HEK293 (cell line): ENCODE measurements around the gene STIM2.

Experiments used
- CTCF ChIA-PET: fragments of 350-600 bp; formaldehyde crosslinking; extraction: SDS; loops from one replicate; lab custom pipeline; 2021; ENCODE audit warnings: antibody characterized with exemption; lab: Yijun Ruan, JAX
- POLR2A ChIA-PET: fragments of 300-600 bp; formaldehyde crosslinking; extraction: SDS; loops from one replicate; lab custom pipeline; 2020; ENCODE audit warnings: antibody characterized with exemption, inconsistent platforms; lab: Yijun Ruan, JAX
- H3K27ac ChIP-seq: fragments of 200-500 bp; sonication (Bioruptor generic); 2 replicates; pipeline ENCODE4 v1.5.1; 2014; ENCODE audit warnings: low read depth, low read length, control low read depth, inconsistent platforms; ENCODE audit errors: extremely low read depth
- H3K36me3 ChIP-seq, 2 experiments: fragments of 200-500 bp in 1 of 2; sonication (Bioruptor generic) in 1 of 2; 1 replicate in 1 of 2; 2 replicates in 1 of 2; pipeline ENCODE4 v1.5.1; 2014 to 2017; ENCODE audit warnings: inconsistent platforms in 2 of 2, low read length in 2 of 2; ENCODE audit not compliant: control insufficient read depth in 2 of 2, insufficient read depth in 1 of 2
- H3K4me1 ChIP-seq: fragments of 200-500 bp; sonication (Bioruptor generic); 2 replicates; pipeline ENCODE4 v1.5.1; 2014; ENCODE audit warnings: mild to moderate bottlenecking, low read length, inconsistent platforms; ENCODE audit not compliant: control insufficient read depth, insufficient read depth
- H3K4me3 ChIP-seq: 2 replicates; pipeline ENCODE4 v1.5.1; 2011; ENCODE audit warnings: low read depth, mild to moderate bottlenecking, control low read depth, low read length, moderate library complexity
- H3K9me3 ChIP-seq: fragments of 200-500 bp; sonication (Bioruptor generic); 2 replicates; pipeline ENCODE4 v1.5.1; 2014; ENCODE audit warnings: low read depth, low read length, inconsistent platforms; ENCODE audit not compliant: control insufficient read depth, insufficient read depth
- CTCF ChIP-seq: fragments of 450-650 bp; formaldehyde crosslinking; IDR thresholded peaks from 2 replicates; pipeline ENCODE4 v1.5.1; 2016; ENCODE audit warnings: missing biosample characterization, missing genetic modification characterization
- GLIS1 ChIP-seq: fragments of 450-650 bp; formaldehyde crosslinking; IDR thresholded peaks from 2 replicates; pipeline ENCODE4 v1.5.1; 2016; ENCODE audit warnings: missing biosample characterization, missing genetic modification characterization
- GLIS2 ChIP-seq: fragments of 450-650 bp; formaldehyde crosslinking; IDR thresholded peaks from 2 replicates; pipeline ENCODE4 v1.5.1; 2016; ENCODE audit warnings: missing biosample characterization, missing genetic modification characterization
- MZF1 ChIP-seq: fragments of 450-650 bp; formaldehyde crosslinking; IDR thresholded peaks from 2 replicates; pipeline ENCODE4 v1.5.1; 2017; ENCODE audit warnings: missing biosample characterization, missing genetic modification characterization, borderline replicate concordance
- PRDM1 ChIP-seq: fragments of 450-650 bp; formaldehyde crosslinking; IDR thresholded peaks from 2 replicates; pipeline ENCODE4; 2016; ENCODE audit warnings: missing biosample characterization, missing genetic modification characterization
- PRDM10 ChIP-seq: fragments of 450-650 bp; formaldehyde crosslinking; IDR thresholded peaks from 2 replicates; pipeline ENCODE4 v1.5.1; 2016; ENCODE audit warnings: missing biosample characterization, missing genetic modification characterization
- SP2 ChIP-seq: fragments of 450-650 bp; formaldehyde crosslinking; IDR thresholded peaks from 2 replicates; pipeline ENCODE4 v1.5.1; 2016; ENCODE audit warnings: missing biosample characterization, missing genetic modification characterization
- SP3 ChIP-seq: fragments of 450-650 bp; formaldehyde crosslinking; IDR thresholded peaks from 2 replicates; pipeline ENCODE4 v1.5.1; 2016; ENCODE audit warnings: missing biosample characterization, missing genetic modification characterization
- SP7 ChIP-seq: fragments of 450-650 bp; formaldehyde crosslinking; IDR thresholded peaks from 2 replicates; pipeline ENCODE4 v1.5.1; 2016; ENCODE audit warnings: missing biosample characterization, missing genetic modification characterization
- ZBTB48 ChIP-seq: fragments of 450-650 bp; formaldehyde crosslinking; IDR thresholded peaks from 2 replicates; pipeline ENCODE4 v1.5.1; 2016; ENCODE audit warnings: missing biosample characterization, missing genetic modification characterization
- ZBTB8A ChIP-seq: fragments of 450-650 bp; formaldehyde crosslinking; IDR thresholded peaks from 2 replicates; pipeline ENCODE4 v1.5.1; 2016; ENCODE audit warnings: missing biosample characterization, missing genetic modification characterization
- ZEB2 ChIP-seq: fragments of 450-650 bp; formaldehyde crosslinking; IDR thresholded peaks from 2 replicates; pipeline ENCODE4 v1.5.1; 2016; ENCODE audit warnings: missing biosample characterization, missing genetic modification characterization
- ZFHX2 ChIP-seq: fragments of 450-650 bp; formaldehyde crosslinking; conservative IDR thresholded peaks from 2 replicates; pipeline ENCODE4 v1.5.1; 2016; ENCODE audit warnings: missing biosample characterization, missing genetic modification characterization
- ZFP37 ChIP-seq: fragments of 450-650 bp; formaldehyde crosslinking; IDR thresholded peaks from 2 replicates; pipeline ENCODE4 v1.5.1; 2016; ENCODE audit warnings: missing biosample characterization, missing genetic modification characterization
- ZFP41 ChIP-seq: fragments of 450-650 bp; formaldehyde crosslinking; IDR thresholded peaks from 2 replicates; pipeline ENCODE4 v1.5.1; 2016; ENCODE audit warnings: missing biosample characterization, missing genetic modification characterization, borderline replicate concordance
- ZNF140 ChIP-seq: fragments of 450-650 bp; formaldehyde crosslinking; IDR thresholded peaks from 2 replicates; pipeline ENCODE4 v1.5.1; 2016; ENCODE audit warnings: missing biosample characterization, missing genetic modification characterization
- ZNF157 ChIP-seq: fragments of 450-650 bp; formaldehyde crosslinking; IDR thresholded peaks from 2 replicates; pipeline ENCODE4 v1.5.1; 2016; ENCODE audit warnings: missing biosample characterization, missing genetic modification characterization
- ZNF2 ChIP-seq: fragments of 450-650 bp; formaldehyde crosslinking; IDR thresholded peaks from 2 replicates; pipeline ENCODE4 v1.5.1; 2016; ENCODE audit warnings: missing biosample characterization, missing genetic modification characterization
- ZNF26 ChIP-seq: fragments of 450-650 bp; formaldehyde crosslinking; IDR thresholded peaks from 2 replicates; pipeline ENCODE4 v1.5.1; 2016; ENCODE audit warnings: missing biosample characterization, missing genetic modification characterization
- ZNF335 ChIP-seq: fragments of 450-650 bp; formaldehyde crosslinking; conservative IDR thresholded peaks from 2 replicates; pipeline ENCODE4 v1.5.1; 2016; ENCODE audit warnings: missing biosample characterization, missing genetic modification characterization
- ZNF366 ChIP-seq: fragments of 450-650 bp; formaldehyde crosslinking; conservative IDR thresholded peaks from 2 replicates; pipeline ENCODE4 v1.5.1; 2016; ENCODE audit warnings: missing biosample characterization, missing genetic modification characterization
- ZNF398 ChIP-seq: fragments of 450-650 bp; formaldehyde crosslinking; IDR thresholded peaks from 2 replicates; pipeline ENCODE4 v1.5.1; 2017; ENCODE audit warnings: missing biosample characterization, missing genetic modification characterization
- ZNF501 ChIP-seq: fragments of 450-650 bp; formaldehyde crosslinking; IDR thresholded peaks from 2 replicates; pipeline ENCODE4 v1.5.1; 2016; ENCODE audit warnings: missing biosample characterization, missing genetic modification characterization
- ZNF548 ChIP-seq: fragments of 450-650 bp; formaldehyde crosslinking; IDR thresholded peaks from 2 replicates; pipeline ENCODE4 v1.5.1; 2016; ENCODE audit warnings: missing biosample characterization, missing genetic modification characterization
- ZNF580 ChIP-seq: fragments of 450-650 bp; formaldehyde crosslinking; IDR thresholded peaks from 2 replicates; pipeline ENCODE4 v1.5.1; 2016; ENCODE audit warnings: missing biosample characterization, missing genetic modification characterization
- ZNF621 ChIP-seq: fragments of 450-650 bp; formaldehyde crosslinking; IDR thresholded peaks from 2 replicates; pipeline ENCODE4 v1.5.1; 2017; ENCODE audit warnings: missing biosample characterization, missing genetic modification characterization
- ZNF629 ChIP-seq: fragments of 450-650 bp; formaldehyde crosslinking; IDR thresholded peaks from 2 replicates; pipeline ENCODE4 v1.5.1; 2017; ENCODE audit warnings: missing biosample characterization, missing genetic modification characterization
- ZNF843 ChIP-seq: fragments of 450-650 bp; formaldehyde crosslinking; IDR thresholded peaks from 2 replicates; pipeline ENCODE4 v1.5.1; 2016; ENCODE audit warnings: missing biosample characterization, missing genetic modification characterization
- ZXDB ChIP-seq: fragments of 450-650 bp; formaldehyde crosslinking; IDR thresholded peaks from 2 replicates; pipeline ENCODE4 v1.5.1; 2016; ENCODE audit warnings: missing biosample characterization, missing genetic modification characterization

STIM2 gene

GRCh38 chr4:26860157-26860921, at the start of gene STIM2:
Gene STIM2, plus strand, starts transcription at chr4:26860841.
- Histone ChIP-seq H3K36me3 (no peaks in the 10 kb centered on the region), H3K4me3 (peak within 1 kb of the TSS; percentile 62), H3K4me1 (peaks cover 6% of the 10 kb centered on the region), H3K27ac (peak within 1 kb of the TSS; percentile 83), H3K9me3 (no peaks in the 10 kb centered on the region)
- CTCF ChIA-PET: interaction anchor here (0.6 to 0.7 kb wide), 4 partner anchors 56 to 871 kb away, joined by 3 to 5 read pairs (median 4); no protein-coding TSS in a partner anchor
- POLR2A ChIA-PET: interaction anchor here (0.6 to 1.9 kb wide), 11 partner anchors 9 to 1342 kb away, joined by 3 to 5 read pairs (median 4); no protein-coding TSS in a partner anchor
- TF ChIP-seq ZNF140 (tag by site-specific recombination) (no peak), ZNF2 (tag by site-specific recombination) (peak; percentile 45; the same call in 1 of the 2 replicates), ZNF548 (tag by site-specific recombination) (no peak), GLIS1 (tag by site-specific recombination) (no peak; the same call in 1 of the 2 replicates), ZNF580 (peak; percentile 40; the same call in 1 of the 2 replicates), ZNF398 (peak; percentile 81), PRDM10 (peak; percentile 71), ZNF26 (tag by site-specific recombination) (no peak), ZFP41 (no peak), ZBTB8A (tag by site-specific recombination) (peak; percentile 68), ZNF157 (tag by site-specific recombination) (no peak), ZNF629 (0 out of 2 replicates have a peak, but pooled peaks have one; percentile 45), ZNF843 (tag by site-specific recombination) (peak; percentile 42; the same call in 1 of the 2 replicates), ZFHX2 (peak; percentile 41), ZNF501 (tag by site-specific recombination) (0 out of 2 replicates have a peak, but pooled peaks have one; percentile 71), SP7 (tag by site-specific recombination) (peak; percentile 53; the same call in 1 of the 2 replicates), ZNF335 (peak; percentile 16; the same call in 1 of the 2 replicates), PRDM1 (tag by site-specific recombination) (peak; percentile 73), ZEB2 (tag by site-specific recombination) (peak; percentile 80), CTCF (tag by site-specific recombination) (peak; percentile 93), GLIS2 (tag by site-specific recombination) (0 out of 2 replicates have a peak, but pooled peaks have one; percentile 29), ZNF366 (tag by site-specific recombination) (peak; percentile 88), ZFP37 (tag by site-specific recombination) (0 out of 2 replicates have a peak, but pooled peaks have one; percentile 52), SP3 (tag by site-specific recombination) (peak; percentile 66), SP2 (tag by site-specific recombination) (peak; percentile 87), MZF1 (tag by site-specific recombination) (peak; percentile 83), ZNF621 (tag by site-specific recombination) (no peak), ZXDB (tag by site-specific recombination) (peak; percentile 42), ZBTB48 (tag by site-specific recombination) (no peak)
